B cell (primary cell): ENCODE results near the gene PAMR1. TPM values are rescaled to one million over a fixed set of nuclear protein-coding genes. Genes with fewer than 3 reads are reported as not detected.

ENCODE experiments used
- ATAC-seq: fragments of 200-7000 bp; cut with Tn5 transposase; one replicate; pipeline ENCODE4 v1.10.0; 2021; ENCODE audit warnings: low read depth, mild to moderate bottlenecking, moderate number of reproducible peaks, moderate library complexity
- CTCF ChIA-PET: fragments of 350-600 bp; sonication (Branson Sonifier 250); formaldehyde crosslinking; loops from one replicate; lab custom pipeline; 2021; ENCODE audit warnings: antibody characterized with exemption, inconsistent platforms; lab: Charles Lee
- POLR2A ChIA-PET: fragments of 350-600 bp; sonication (Branson Sonifier 250); formaldehyde crosslinking; loops from one replicate; lab custom pipeline; 2021; ENCODE audit warnings: antibody characterized with exemption; lab: Charles Lee
- DNase-seq: peaks from one replicate; pipeline ENCODE4 v3.0.0; 2013
- H2AFZ ChIP-seq: 2 replicates; pipeline ENCODE4 v1.6.1; 2012; ENCODE audit warnings: mild to moderate bottlenecking, low read depth, low read length; ENCODE audit not compliant: insufficient read depth, poor library complexity, severe bottlenecking
- H3K27ac ChIP-seq, 2 donors: 1 replicate in 1 of 2; 2 replicates in 1 of 2; pipeline ENCODE4 v1.5.1; 2012 to 2013; ENCODE audit warnings: low read length in 2 of 2, mild to moderate bottlenecking in 2 of 2, moderate library complexity in 1 of 2
- H3K27me3 ChIP-seq, 4 experiments: fragments of 200-600 bp in 1 of 4; sonication (generic) in 1 of 4; replicated peaks in 1 of 4; 1 replicate in 2 of 4; 2 replicates in 2 of 4; pipeline versions ENCODE4 v1.6.1 to v1.7.0; 2013 to 2016; ENCODE audit warnings: low read length in 3 of 4, mild to moderate bottlenecking in 2 of 4, mixed read lengths in 1 of 4, moderate library complexity in 1 of 4; ENCODE audit not compliant: insufficient read depth in 4 of 4, control insufficient read depth in 3 of 4; ENCODE audit errors: control extremely low read depth in 1 of 4
- H3K36me3 ChIP-seq, 2 experiments: replicated peaks in 1 of 2; 1 replicate in 1 of 2; 2 replicates in 1 of 2; pipeline versions ENCODE4 v1.6.1 to v1.7.1; 2013; ENCODE audit warnings: low read length in 1 of 2; ENCODE audit not compliant: insufficient read depth in 2 of 2, control insufficient read depth in 1 of 2; ENCODE audit errors: control extremely low read depth in 1 of 2, extremely low read depth in 1 of 2
- H3K4me1 ChIP-seq, 2 donors: fragments of 200-600 bp in 1 of 2; sonication (generic) in 1 of 2; 1 replicate in 1 of 2; 2 replicates in 1 of 2; pipeline versions ENCODE4 v1.5.1 to v1.6.1; 2013 to 2017; ENCODE audit warnings: low read length in 2 of 2; ENCODE audit not compliant: control insufficient read depth in 2 of 2, insufficient read depth in 2 of 2
- H3K4me2 ChIP-seq: replicated peaks from 2 replicates; pipeline ENCODE3; 2012; ENCODE audit warnings: mild to moderate bottlenecking, low read depth, low read length; ENCODE audit not compliant: poor library complexity, severe bottlenecking
- H3K4me3 ChIP-seq, 5 experiments: fragments of 200-600 bp in 1 of 5; sonication (generic) in 1 of 5; 1 replicate in 3 of 5; 2 replicates in 2 of 5; pipeline versions ENCODE4 v1.5.1 to v1.7.0; 2011 to 2016; ENCODE audit warnings: low read length in 4 of 5, mild to moderate bottlenecking in 4 of 5, low read depth in 2 of 5, control low read depth in 1 of 5, moderate library complexity in 1 of 5; ENCODE audit not compliant: insufficient read depth in 1 of 5; ENCODE audit errors: control extremely low read depth in 1 of 5, extremely low read depth in 1 of 5
- H3K79me2 ChIP-seq: fragments of 200-600 bp; sonication (generic); one replicate; pipeline ENCODE4 v1.6.0; 2016; ENCODE audit warnings: low read length; ENCODE audit not compliant: control insufficient read depth, insufficient read depth
- H3K9ac ChIP-seq: fragments of 200-600 bp; sonication (generic); 2 replicates; pipeline ENCODE4 v1.6.1; 2017; ENCODE audit warnings: mild to moderate bottlenecking, low read length, moderate library complexity
- H3K9me3 ChIP-seq, 3 donors: one replicate each; pipeline versions ENCODE4 v1.6.1 to v1.7.1; 2013; ENCODE audit warnings: low read length in 2 of 3; ENCODE audit not compliant: control insufficient read depth in 2 of 3, insufficient read depth in 1 of 3; ENCODE audit errors: control extremely low read depth in 1 of 3
- H4K20me1 ChIP-seq: 2 replicates; pipeline ENCODE4 v1.6.0; 2012; ENCODE audit warnings: mild to moderate bottlenecking, low read length; ENCODE audit not compliant: insufficient read depth, control insufficient read depth, poor library complexity, severe bottlenecking
- H3K27ac Mint-ChIP-seq: one replicate; pipeline ENCODE4 v1.8.0; 2021; ENCODE audit warnings: mixed read lengths
- H3K27me3 Mint-ChIP-seq: one replicate; pipeline ENCODE4 v1.8.0; 2021; ENCODE audit warnings: mixed read lengths
- H3K4me1 Mint-ChIP-seq: one replicate; pipeline ENCODE4 v1.8.0; 2021; ENCODE audit warnings: mixed read lengths
- H3K4me3 Mint-ChIP-seq: one replicate; pipeline ENCODE4 v1.8.0; 2021; ENCODE audit warnings: mixed read lengths
- H3K9me3 Mint-ChIP-seq: one replicate; pipeline ENCODE4 v1.8.0; 2022; ENCODE audit warnings: mixed read lengths; ENCODE audit not compliant: insufficient read depth
- EZH2 ChIP-seq: IDR thresholded peaks from 2 replicates; pipeline ENCODE4 v1.6.1; 2012; ENCODE audit warnings: borderline replicate concordance, low read depth, mild to moderate bottlenecking, moderate library complexity, low read length; ENCODE audit not compliant: insufficient read depth, poor library complexity, severe bottlenecking
- WGBS: methylation state at CpG from one replicate; pipeline ENCODE4 v1.1.5; 2013; ENCODE audit warnings: missing lambda C conversion rate; ENCODE audit not compliant: insufficient coverage; 5-methylcytosine and 5-hydroxymethylcytosine counted together
- intact Hi-C: fragments of 100-400 bp; cut with micrococcal nuclease; formaldehyde crosslinking; loops from one replicate; pipeline ENCODE4 v1.10.0; 2022
- polyA plus RNA-seq: library from polyadenylated mRNA; depleted of rRNA; stranded (reverse); fragments of >200 nt; gene quantifications from 2 replicates; pipeline ENCODE4 v1.2.3, GENCODE V29; 2012
- total RNA-seq, 2 donors: library from RNA; stranded (reverse); fragments of 120-200 nt in 1 of 2; gene quantifications; 1 replicate in 1 of 2; 2 replicates in 1 of 2; pipeline versions ENCODE4 v1.2.3 to v1.2.4, GENCODE V29; 2013 to 2022
- TF ChIP-seq, protein P1 (sequence below): fragments of 200-600 bp; IDR thresholded peaks from one replicate; pipeline ENCODE4 v1.8.0; 2022; ENCODE audit warnings: antibody characterized with exemption, mild to moderate bottlenecking

Gene PAMR1
- total and polyA plus RNA-seq, 2 donors (not counting 1 experiment from before 2014, with no cell fraction given) = not detected

DNA sequence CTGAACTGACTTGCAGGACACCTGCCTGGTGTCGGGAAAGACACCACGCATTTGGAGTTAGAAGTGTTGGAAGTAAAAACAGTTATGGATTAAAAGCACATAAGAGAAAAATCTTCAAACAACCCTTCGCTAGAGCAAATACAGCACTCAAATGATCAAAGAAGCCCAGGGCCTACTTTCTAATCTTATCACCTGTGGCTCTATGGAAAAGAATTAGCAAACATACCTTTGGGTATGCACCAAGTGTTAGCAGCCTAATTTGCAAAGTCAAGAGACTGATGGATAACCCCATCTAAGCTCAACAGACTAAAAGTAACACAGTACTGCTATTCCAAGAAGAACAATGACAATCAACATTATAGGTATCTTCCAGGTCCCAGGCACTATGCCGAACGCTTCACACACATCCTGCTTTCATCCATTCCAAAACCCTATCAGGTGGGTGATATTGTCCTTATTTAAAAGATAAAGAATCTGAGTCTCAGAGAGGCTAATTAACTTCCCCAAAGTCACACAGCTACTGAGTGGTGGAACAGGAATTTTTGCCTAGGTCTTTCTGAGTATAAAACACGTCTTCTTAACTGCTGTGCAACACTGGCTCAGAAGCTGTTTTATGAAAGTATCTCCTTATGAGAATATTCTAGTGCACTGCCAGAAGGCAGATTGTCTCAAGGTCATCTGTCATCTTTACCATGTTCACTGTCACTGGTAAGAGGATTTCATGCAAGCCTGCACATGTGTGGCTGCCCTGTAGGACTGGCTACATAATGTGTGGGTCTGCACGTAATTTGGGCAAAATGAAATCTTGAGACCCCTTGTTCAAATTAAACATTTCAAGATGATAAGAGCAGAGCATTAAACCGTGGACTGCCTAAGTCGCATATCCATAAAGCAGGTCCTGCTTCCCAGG lies 122.4 kb downstream of the PAMR1 start:
- Histone ChIP-seq H2AFZ (no peak overlapping the region), H4K20me1 (no peaks in the 10 kb centered on the region), H3K9me3 (peaks cover 0 to 1% (median 0%) of the 10 kb centered on the region in 3 donors), H3K27me3 (peaks cover 0 to 7% (median 1%) of the 10 kb centered on the region in 4 experiments), H3K4me1 (no peaks in the 10 kb centered on the region), H3K36me3 (no peaks in the 10 kb centered on the region), H3K79me2 (no peaks in the 10 kb centered on the region), H3K4me3 (no peak overlapping the region), H3K4me2 (no peak overlapping the region), H3K9ac (no peak overlapping the region), H3K27ac (no peak overlapping the region)
- intact Hi-C loops = no loop called here
- Mint-ChIP-seq H3K9me3 (no peaks in the 10 kb centered on the region), H3K4me1 (no peaks in the 10 kb centered on the region), H3K27ac (no peak overlapping the region), H3K4me3 (no peak overlapping the region), H3K27me3 (peaks cover 15% of the 10 kb centered on the region)
- no peak for ATAC-seq
- no peak for DNase-seq
- WGBS = 95% methylated on average over 4 of the region's 9 CpGs
- TF ChIP-seq EZH2 = no peak
- TF ChIP-seq, protein P1, sequence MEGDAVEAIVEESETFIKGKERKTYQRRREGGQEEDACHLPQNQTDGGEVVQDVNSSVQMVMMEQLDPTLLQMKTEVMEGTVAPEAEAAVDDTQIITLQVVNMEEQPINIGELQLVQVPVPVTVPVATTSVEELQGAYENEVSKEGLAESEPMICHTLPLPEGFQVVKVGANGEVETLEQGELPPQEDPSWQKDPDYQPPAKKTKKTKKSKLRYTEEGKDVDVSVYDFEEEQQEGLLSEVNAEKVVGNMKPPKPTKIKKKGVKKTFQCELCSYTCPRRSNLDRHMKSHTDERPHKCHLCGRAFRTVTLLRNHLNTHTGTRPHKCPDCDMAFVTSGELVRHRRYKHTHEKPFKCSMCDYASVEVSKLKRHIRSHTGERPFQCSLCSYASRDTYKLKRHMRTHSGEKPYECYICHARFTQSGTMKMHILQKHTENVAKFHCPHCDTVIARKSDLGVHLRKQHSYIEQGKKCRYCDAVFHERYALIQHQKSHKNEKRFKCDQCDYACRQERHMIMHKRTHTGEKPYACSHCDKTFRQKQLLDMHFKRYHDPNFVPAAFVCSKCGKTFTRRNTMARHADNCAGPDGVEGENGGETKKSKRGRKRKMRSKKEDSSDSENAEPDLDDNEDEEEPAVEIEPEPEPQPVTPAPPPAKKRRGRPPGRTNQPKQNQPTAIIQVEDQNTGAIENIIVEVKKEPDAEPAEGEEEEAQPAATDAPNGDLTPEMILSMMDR = no peak
- POLR2A ChIA-PET = no interaction called here
- CTCF ChIA-PET = interaction anchor here (0.6 to 2.5 kb wide), 5 partner anchors 9 to 875 kb away, joined by 3 to 11 read pairs (median 6); no protein-coding TSS in a partner anchor

DNA sequence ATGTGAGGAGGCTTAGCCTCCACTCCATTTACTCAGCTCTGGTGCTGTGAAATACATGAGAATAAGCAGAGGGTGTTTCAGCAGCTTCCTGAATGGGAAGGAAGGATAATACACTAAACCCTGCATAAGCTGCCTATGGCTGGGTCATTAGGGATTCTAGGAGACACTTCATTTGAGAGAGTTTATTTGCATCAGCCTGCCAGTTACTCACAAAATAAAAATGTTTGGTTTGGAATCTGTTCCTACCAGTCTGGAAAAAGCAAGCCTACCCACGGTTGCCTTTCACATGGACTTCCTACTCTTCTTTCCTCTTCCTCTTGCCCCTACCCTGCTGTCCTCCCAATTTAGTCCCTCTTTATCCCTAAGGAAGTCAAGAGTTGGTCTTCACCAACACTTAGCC lies 126.5 kb downstream of the PAMR1 start:
- Histone ChIP-seq H3K36me3 (no peaks in the 10 kb centered on the region), H4K20me1 (no peaks in the 10 kb centered on the region), H3K27me3 (peaks cover 0 to 4% (median 1%) of the 10 kb centered on the region in 4 experiments), H3K9ac (no peak overlapping the region), H3K4me1 (no peaks in the 10 kb centered on the region), H2AFZ (no peak overlapping the region), H3K4me2 (no peak overlapping the region), H3K79me2 (no peaks in the 10 kb centered on the region), H3K27ac (no peak overlapping the region), H3K4me3 (no peak overlapping the region), H3K9me3 (peaks cover 0 to 1% (median 0%) of the 10 kb centered on the region in 3 donors)
- DNase-seq (no peak), ATAC-seq (no peak)
- ChIA-PET POLR2A (interaction anchor here (0.6 kb wide), 1 partner anchor 470 kb away, joined by 4 read pairs; no protein-coding TSS in a partner anchor), CTCF (interaction anchor here (1.5 kb wide), 1 partner anchor 473 kb away, joined by 3 read pairs; no protein-coding TSS in a partner anchor)
- no peak overlapping the region for H3K27ac Mint-ChIP-seq
- no peaks in the 10 kb centered on the region for H3K9me3 Mint-ChIP-seq
- H3K4me3 Mint-ChIP-seq = no peak overlapping the region
- H3K4me1 Mint-ChIP-seq = no peaks in the 10 kb centered on the region
- peaks cover 20% of the 10 kb centered on the region for H3K27me3 Mint-ChIP-seq
- TF ChIP-seq EZH2 = no peak
- TF ChIP-seq, protein P1 = no peak
- intact Hi-C loops = no loop called here
- 63% methylated on average over 1 of the region's 1 CpG for WGBS
